Mesenchymal stem cell (in vitro differentiated cells and primary cell): Measurements from ENCODE around the gene GRB7.

Experiments
- DNase-seq: peaks from one replicate; pipeline ENCODE4 v3.0.0-alpha.2; 2013
- H2AFZ ChIP-seq: one replicate; pipeline ENCODE4 v1.6.1; 2013; ENCODE audit warnings: low read depth, mild to moderate bottlenecking, control low read depth, inconsistent platforms, low read length, moderate library complexity
- H2AK5ac ChIP-seq: 2 replicates; pipeline ENCODE4 v1.6.1; 2013; ENCODE audit warnings: low read length, moderate library complexity, mild to moderate bottlenecking, inconsistent platforms; ENCODE audit not compliant: severe bottlenecking
- H2BK120ac ChIP-seq: one replicate; pipeline ENCODE4 v1.6.1; 2013; ENCODE audit warnings: low read depth, mild to moderate bottlenecking, inconsistent platforms, low read length, moderate library complexity
- H2BK12ac ChIP-seq, 2 experiments: one replicate each; pipeline ENCODE4 v1.6.1; 2013; ENCODE audit warnings: inconsistent platforms in 2 of 2, low read length in 2 of 2, mild to moderate bottlenecking in 2 of 2, moderate library complexity in 2 of 2, control low read depth in 1 of 2
- H2BK15ac ChIP-seq: one replicate; pipeline ENCODE4 v1.6.1; 2013; ENCODE audit warnings: mild to moderate bottlenecking, low read depth, inconsistent platforms; ENCODE audit not compliant: poor library complexity, severe bottlenecking
- H2BK5ac ChIP-seq: 2 replicates; pipeline ENCODE4 v1.6.1; 2013; ENCODE audit warnings: low read depth, mild to moderate bottlenecking, low read length, control low read depth, inconsistent platforms; ENCODE audit not compliant: poor library complexity, severe bottlenecking
- H3K14ac ChIP-seq, 2 experiments: one replicate each; pipeline ENCODE4 v1.6.1; 2013; ENCODE audit warnings: inconsistent platforms in 2 of 2, low read length in 2 of 2, control low read depth in 1 of 2, mild to moderate bottlenecking in 1 of 2, moderate library complexity in 1 of 2
- H3K18ac ChIP-seq, 2 experiments: one replicate each; pipeline ENCODE4 v1.6.1; 2013; ENCODE audit warnings: inconsistent platforms in 2 of 2, low read length in 2 of 2, control low read depth in 1 of 2, low read depth in 1 of 2, mild to moderate bottlenecking in 1 of 2
- H3K23ac ChIP-seq, 2 experiments: one replicate each; pipeline ENCODE4 v1.6.1; 2013; ENCODE audit warnings: inconsistent platforms in 2 of 2, low read length in 2 of 2, mild to moderate bottlenecking in 2 of 2, moderate library complexity in 2 of 2, control low read depth in 1 of 2
- H3K27ac ChIP-seq: 2 replicates; pipeline ENCODE4 v1.5.1; 2013; ENCODE audit warnings: mild to moderate bottlenecking, moderate library complexity, low read length, control low read depth, inconsistent platforms; ENCODE audit not compliant: poor library complexity, severe bottlenecking
- H3K27me3 ChIP-seq, 2 experiments: 2 replicates each; pipeline versions ENCODE4 v1.6.1 to v1.7.0; 2013; ENCODE audit warnings: low read length in 2 of 2, mild to moderate bottlenecking in 2 of 2, moderate library complexity in 2 of 2, control low read depth in 1 of 2, inconsistent platforms in 1 of 2; ENCODE audit not compliant: control insufficient read depth in 1 of 2, insufficient read depth in 1 of 2
- H3K36me3 ChIP-seq, 2 experiments: 2 replicates each; pipeline versions ENCODE4 v1.6.1 to v1.7.0; 2013; ENCODE audit warnings: low read length in 2 of 2, control low read depth in 1 of 2, inconsistent platforms in 1 of 2, low read depth in 1 of 2, mild to moderate bottlenecking in 1 of 2; ENCODE audit not compliant: insufficient read depth in 2 of 2, control insufficient read depth in 1 of 2
- H3K4ac ChIP-seq, 2 experiments: one replicate each; pipeline ENCODE4 v1.6.1; 2013; ENCODE audit warnings: inconsistent platforms in 2 of 2, low read length in 2 of 2, mild to moderate bottlenecking in 2 of 2, moderate library complexity in 2 of 2, control low read depth in 1 of 2, low read depth in 1 of 2
- H3K4me1 ChIP-seq: 2 replicates; pipeline ENCODE4 v1.6.1; 2013; ENCODE audit warnings: low read depth, low read length, control low read depth; ENCODE audit not compliant: control insufficient read depth, insufficient read depth
- H3K4me2 ChIP-seq: 2 replicates; pipeline ENCODE4 v1.6.1; 2013; ENCODE audit warnings: low read length, mild to moderate bottlenecking, inconsistent platforms; ENCODE audit not compliant: poor library complexity, severe bottlenecking
- H3K4me3 ChIP-seq, 2 experiments: 2 replicates each; pipeline versions ENCODE4 v1.5.1 to v1.7.0; 2013; ENCODE audit warnings: low read length in 2 of 2, mild to moderate bottlenecking in 2 of 2, control low read depth in 1 of 2, low read depth in 1 of 2; ENCODE audit not compliant: insufficient read depth in 1 of 2
- H3K79me1 ChIP-seq: replicated peaks from 2 replicates; pipeline ENCODE4 v1.6.1; 2013; ENCODE audit warnings: mild to moderate bottlenecking, control low read depth, low read length, inconsistent platforms; ENCODE audit not compliant: poor library complexity, severe bottlenecking
- H3K9ac ChIP-seq: 2 replicates; pipeline ENCODE4 v1.7.0; 2013; ENCODE audit warnings: mild to moderate bottlenecking, low read length, moderate library complexity
- H3K9me3 ChIP-seq: 2 replicates; pipeline ENCODE4 v1.7.0; 2013; ENCODE audit warnings: mild to moderate bottlenecking, low read length; ENCODE audit not compliant: control insufficient read depth
- H4K8ac ChIP-seq: one replicate; pipeline ENCODE4 v1.6.1; 2013; ENCODE audit warnings: inconsistent platforms, mild to moderate bottlenecking, low read length, moderate library complexity
- H4K91ac ChIP-seq: one replicate; pipeline ENCODE4 v1.6.1; 2013; ENCODE audit warnings: mild to moderate bottlenecking, low read length, inconsistent platforms
- WGBS: methylation state at CpG from one replicate; pipeline ENCODE4 v1.1.7; 2013; ENCODE audit warnings: mixed read lengths; 5-methylcytosine and 5-hydroxymethylcytosine counted together

GRB7 gene

GRCh38 chr17:39717660-39718059, 20.1 kb upstream of the GRB7 start:
- no peak overlapping the region for H2BK12ac ChIP-seq
- no peaks in the 10 kb centered on the region for H3K27me3 ChIP-seq
- H3K4me1 ChIP-seq = peaks cover 5% of the 10 kb centered on the region
- H3K9ac ChIP-seq = no peak overlapping the region
- H2BK15ac ChIP-seq = no peak overlapping the region
- DNase-seq = no peak
- no peak overlapping the region for H2BK5ac ChIP-seq
- no peak overlapping the region for H4K8ac ChIP-seq
- WGBS = 97% methylated on average over 5 of the region's 6 CpGs
- no peaks in the 10 kb centered on the region for H3K9me3 ChIP-seq
- H3K79me1 ChIP-seq = peaks cover 20% of the 10 kb centered on the region
- H4K91ac ChIP-seq = no peak overlapping the region
- no peak overlapping the region for H3K4me2 ChIP-seq
- no peak overlapping the region for H3K14ac ChIP-seq
- no peak overlapping the region for H2BK120ac ChIP-seq
- no peak overlapping the region for H3K27ac ChIP-seq
- no peak overlapping the region for H2AFZ ChIP-seq
- no peak overlapping the region for H3K4ac ChIP-seq
- no peak overlapping the region for H3K23ac ChIP-seq
- H2AK5ac ChIP-seq = no peak overlapping the region
- no peak overlapping the region for H3K18ac ChIP-seq
- H3K4me3 ChIP-seq = no peak overlapping the region
- H3K36me3 ChIP-seq = peaks cover 61 to 67% of the 10 kb centered on the region in 2 experiments

DNA sequence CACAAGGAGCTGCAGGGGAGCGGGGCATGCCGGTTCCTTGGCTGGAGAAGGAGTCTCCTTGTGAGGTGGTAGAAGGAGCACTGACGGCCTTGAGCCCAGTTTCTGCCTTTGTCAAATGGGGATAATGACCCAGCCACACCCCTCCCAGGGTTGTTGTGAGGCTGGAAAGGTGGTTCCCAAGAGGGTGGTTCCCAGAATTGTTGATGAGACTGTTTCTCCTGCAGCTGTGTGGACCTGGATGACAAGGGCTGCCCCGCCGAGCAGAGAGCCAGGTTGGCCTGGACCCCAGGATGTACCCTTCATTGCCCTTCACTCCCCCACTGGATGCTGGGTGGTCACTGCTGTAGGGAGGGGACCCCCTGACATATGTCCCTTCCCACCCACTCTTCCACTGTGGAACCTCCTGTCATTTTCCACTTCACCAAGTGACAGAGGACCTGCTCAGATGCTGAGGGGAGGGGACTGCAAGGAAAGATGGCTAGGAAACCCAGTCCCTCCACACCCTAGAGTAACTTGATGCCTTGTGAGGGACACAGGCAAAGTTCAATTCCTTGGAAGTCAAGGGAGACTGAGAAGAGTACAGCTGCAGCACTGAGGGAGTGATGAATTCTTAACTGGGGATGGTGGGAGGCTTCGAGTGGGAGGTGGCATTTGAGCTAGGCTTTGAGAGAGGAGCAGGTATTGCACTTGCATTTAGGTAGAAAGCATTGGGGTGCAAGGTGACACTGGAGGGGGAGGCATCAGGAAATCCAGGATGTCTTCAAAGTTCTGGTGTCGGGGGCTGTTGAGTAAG, 18.0 kb upstream of the GRB7 start:
- Histone ChIP-seq H2BK12ac (no peak overlapping the region), H4K91ac (no peak overlapping the region), H2AK5ac (no peak overlapping the region), H2BK5ac (no peak overlapping the region), H3K4me2 (no peak overlapping the region), H3K9me3 (no peaks in the 10 kb centered on the region), H3K18ac (no peak overlapping the region), H3K79me1 (peaks cover 18% of the 10 kb centered on the region), H2AFZ (no peak overlapping the region), H2BK120ac (no peak overlapping the region), H3K23ac (no peak overlapping the region), H3K4me3 (no peak overlapping the region), H3K36me3 (peaks cover 58 to 74% of the 10 kb centered on the region in 2 experiments), H3K4me1 (peaks cover 5% of the 10 kb centered on the region), H3K4ac (no peak overlapping the region), H3K27me3 (no peaks in the 10 kb centered on the region), H3K27ac (no peak overlapping the region), H2BK15ac (no peak overlapping the region), H3K9ac (no peak overlapping the region), H4K8ac (no peak overlapping the region), H3K14ac (no peak overlapping the region)
- WGBS = 92% methylated on average over 5 of the region's 7 CpGs
- no peak for DNase-seq

DNA sequence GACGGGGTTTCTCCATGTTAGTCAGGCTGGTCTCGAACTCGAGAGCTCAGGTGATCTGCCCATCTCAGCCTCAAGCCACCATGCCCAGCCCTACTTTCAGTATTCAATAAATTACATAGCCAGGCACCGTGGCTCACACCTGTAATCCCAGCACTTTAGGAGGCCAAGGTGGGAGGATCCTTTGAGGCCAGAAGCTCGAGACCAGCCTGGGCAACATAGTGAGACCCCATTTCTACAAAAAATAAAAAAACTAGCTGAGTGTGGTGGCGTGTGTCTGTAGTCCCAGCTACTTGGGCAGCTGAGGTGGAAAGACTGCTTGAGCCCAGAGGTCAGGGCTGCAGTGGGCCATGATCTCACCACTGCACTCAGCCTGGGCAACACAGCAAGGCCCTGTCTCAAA, 15.6 kb upstream of the GRB7 start:
- whole genome bisulfite sequencing = 93% methylated on average over 4 of the region's 6 CpGs
- no peak for DNase-seq
- H3K36me3 ChIP-seq = peaks cover 50 to 71% of the 10 kb centered on the region in 2 experiments

DNA sequence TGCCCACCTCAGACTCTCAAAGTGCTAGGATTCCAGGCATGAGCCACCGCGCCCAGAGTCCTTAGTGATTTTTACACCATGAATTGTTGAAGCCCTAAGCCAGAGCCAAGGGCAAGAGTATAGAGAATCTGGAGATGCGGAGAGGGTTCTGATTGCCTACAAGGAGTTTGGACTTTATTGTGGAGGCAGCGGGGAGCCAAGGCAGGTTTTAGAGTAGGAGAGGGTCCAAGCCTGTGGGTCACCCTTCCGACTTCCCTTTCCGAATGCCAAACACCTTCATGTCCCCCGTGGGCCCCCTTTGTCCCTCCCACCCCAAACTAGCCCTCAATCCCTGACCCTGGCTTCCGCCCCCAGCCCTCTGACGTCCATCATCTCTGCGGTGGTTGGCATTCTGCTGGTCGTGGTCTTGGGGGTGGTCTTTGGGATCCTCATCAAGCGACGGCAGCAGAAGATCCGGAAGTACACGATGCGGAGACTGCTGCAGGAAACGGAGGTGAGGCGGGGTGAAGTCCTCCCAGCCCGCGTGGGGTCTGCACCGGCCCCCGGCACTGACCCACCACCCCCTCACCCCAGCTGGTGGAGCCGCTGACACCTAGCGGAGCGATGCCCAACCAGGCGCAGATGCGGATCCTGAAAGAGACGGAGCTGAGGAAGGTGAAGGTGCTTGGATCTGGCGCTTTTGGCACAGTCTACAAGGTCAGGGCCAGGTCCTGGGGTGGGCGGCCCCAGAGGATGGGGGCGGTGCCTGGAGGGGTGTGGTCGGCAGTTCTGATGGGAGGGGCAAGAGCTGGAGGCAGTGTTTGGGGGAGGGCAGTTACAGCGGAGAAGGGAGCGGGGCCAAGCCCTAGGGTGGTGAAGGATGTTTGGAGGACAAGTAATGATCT, 14.5 kb upstream of the GRB7 start:
- no peak overlapping the region for H2BK120ac ChIP-seq
- WGBS = 92% methylated on average over 22 of the region's 34 CpGs
- no peaks in the 10 kb centered on the region for H3K27me3 ChIP-seq
- H3K18ac ChIP-seq = no peak overlapping the region
- H3K4me2 ChIP-seq = no peak overlapping the region
- no peak overlapping the region for H2BK12ac ChIP-seq
- peaks cover 51 to 76% of the 10 kb centered on the region in 2 experiments for H3K36me3 ChIP-seq
- H2BK15ac ChIP-seq = no peak overlapping the region
- H3K14ac ChIP-seq = no peak overlapping the region
- no peak for DNase-seq
- peaks cover 6% of the 10 kb centered on the region for H3K4me1 ChIP-seq
- H3K27ac ChIP-seq = no peak overlapping the region
- no peak overlapping the region for H3K4me3 ChIP-seq
- no peak overlapping the region for H3K9ac ChIP-seq
- H3K4ac ChIP-seq = no peak overlapping the region
- no peak overlapping the region for H4K8ac ChIP-seq
- peaks cover 16% of the 10 kb centered on the region for H3K79me1 ChIP-seq
- no peak overlapping the region for H2BK5ac ChIP-seq
- H3K23ac ChIP-seq = no peak overlapping the region
- H2AFZ ChIP-seq = no peak overlapping the region
- H2AK5ac ChIP-seq = no peak overlapping the region
- H3K9me3 ChIP-seq = no peaks in the 10 kb centered on the region
- no peak overlapping the region for H4K91ac ChIP-seq

More for the DNA sequence above, 15.6 kb upstream of the GRB7 start:
- H3K27me3 ChIP-seq = no peaks in the 10 kb centered on the region
- no peak overlapping the region for H2AK5ac ChIP-seq
- no peak overlapping the region for H3K18ac ChIP-seq
- H3K27ac ChIP-seq = no peak overlapping the region
- H3K9ac ChIP-seq = no peak overlapping the region
- H3K9me3 ChIP-seq = no peaks in the 10 kb centered on the region
- H3K4me1 ChIP-seq = peaks cover 6% of the 10 kb centered on the region
- H4K91ac ChIP-seq = no peak overlapping the region
- no peak overlapping the region for H2AFZ ChIP-seq
- H3K4me2 ChIP-seq = no peak overlapping the region
- H2BK15ac ChIP-seq = no peak overlapping the region
- peaks cover 12% of the 10 kb centered on the region for H3K79me1 ChIP-seq
- no peak overlapping the region for H3K14ac ChIP-seq
- no peak overlapping the region for H3K23ac ChIP-seq
- no peak overlapping the region for H2BK5ac ChIP-seq
- H4K8ac ChIP-seq = no peak overlapping the region
- H3K4ac ChIP-seq = no peak overlapping the region
- no peak overlapping the region for H3K4me3 ChIP-seq
- no peak overlapping the region for H2BK120ac ChIP-seq
- no peak overlapping the region for H2BK12ac ChIP-seq
